HCT116 (cell line): ENCODE data around the gene GRID2IP. TPM values are rescaled to one million over a fixed set of nuclear protein-coding genes. Genes with fewer than 3 reads are reported as not detected.

Experiments
- ATAC-seq: fragments of 200-7000 bp; cut with Tn5 transposase; 2 replicates; pipeline ENCODE4 v1.9.1; 2020; ENCODE audit warnings: mild to moderate bottlenecking, moderate library complexity
- BruUV-seq: library from RNA; stranded (reverse); fragments of 400-500 nt; replicated peaks from 2 replicates; lab custom pipeline; 2021; lab: Mats Ljungman, UMichigan
- CTCF ChIA-PET: fragments of 300-600 bp; sonication (Branson Sonifier 250); formaldehyde crosslinking; loops from one replicate; lab custom pipeline; 2021; ENCODE audit warnings: antibody characterized with exemption; lab: Charles Lee
- POLR2A ChIA-PET: fragments of 300-600, 350-600 bp; sonication (Branson Sonifier 250); formaldehyde crosslinking; loops from one replicate; lab custom pipeline; 2021; ENCODE audit warnings: antibody characterized with exemption; lab: Charles Lee
- RAD21 ChIA-PET, 2 experiments: fragments of 300-600 bp; sonication (Branson Sonifier 250); formaldehyde crosslinking; loops; one replicate each; lab custom pipeline; 2023; ENCODE audit warnings: low total read pairs in 2 of 2; ENCODE audit not compliant: uncharacterized antibody in 2 of 2, unreplicated experiment in 2 of 2, low non-redundant PET in 1 of 2; lab: Charles Lee
- DNase-seq: peaks from one replicate; pipeline ENCODE4 v3.0.0-alpha.2; 2010; ENCODE audit warnings: low read depth, low spot score
- H2AFZ ChIP-seq: fragments of 200-600 bp; shearing (Covaris generic), sonication (generic); 2 replicates; pipeline ENCODE4 v1.6.1; 2017; ENCODE audit warnings: low read depth, mixed run types, mixed read lengths, antibody characterized with exemption, low read length; ENCODE audit not compliant: poor library complexity, severe bottlenecking
- H3K27ac ChIP-seq: 2 replicates; pipeline ENCODE4 v1.5.1; 2012; ENCODE audit warnings: low read depth, low read length
- H3K27me3 ChIP-seq: fragments of 200-600 bp; sonication (generic); 2 replicates; pipeline ENCODE4 v1.6.1; 2016; ENCODE audit warnings: mixed run types, low read length, mixed read lengths; ENCODE audit not compliant: insufficient read depth
- H3K36me3 ChIP-seq, 2 experiments: fragments of 200-500 bp in 1 of 2; fragments of 200-600 bp in 1 of 2; sonication (Bioruptor generic) in 1 of 2; sonication (generic) in 1 of 2; 2 replicates each; pipeline versions ENCODE4 v1.5.1 to v1.6.1; 2014 to 2016; ENCODE audit warnings: low read length in 2 of 2, inconsistent platforms in 1 of 2, mixed read lengths in 1 of 2, mixed run types in 1 of 2; ENCODE audit not compliant: insufficient read depth in 2 of 2, control insufficient read depth in 1 of 2
- H3K4me1 ChIP-seq, 2 experiments: fragments of 200-600 bp in 1 of 2; sonication (generic) in 1 of 2; 2 replicates each; pipeline versions ENCODE4 v1.5.1 to v1.6.1; 2012 to 2017; ENCODE audit warnings: low read length in 2 of 2, inconsistent platforms in 1 of 2, mild to moderate bottlenecking in 1 of 2, mixed read lengths in 1 of 2, mixed run types in 1 of 2, moderate library complexity in 1 of 2; ENCODE audit not compliant: insufficient read depth in 2 of 2, control insufficient read depth in 1 of 2
- H3K4me2 ChIP-seq: fragments of 200-600 bp; sonication (generic); 2 replicates; pipeline ENCODE4 v1.6.1; 2017; ENCODE audit warnings: mixed run types, low read length, mixed read lengths
- H3K4me3 ChIP-seq, 2 experiments: fragments of 200-600 bp in 1 of 2; sonication (generic) in 1 of 2; replicated peaks in 1 of 2; 2 replicates each; pipeline ENCODE4 v1.5.1; 2011 to 2016; ENCODE audit warnings: low read length in 2 of 2, control low read depth in 1 of 2, low read depth in 1 of 2, mild to moderate bottlenecking in 1 of 2, mixed read lengths in 1 of 2, mixed run types in 1 of 2
- H3K79me2 ChIP-seq: fragments of 200-600 bp; sonication (generic); 2 replicates; pipeline ENCODE4 v1.6.1; 2017; ENCODE audit warnings: mild to moderate bottlenecking, mixed run types, low read length, moderate library complexity, mixed read lengths; ENCODE audit not compliant: insufficient read depth
- H3K9ac ChIP-seq: fragments of 200-600 bp; sonication (generic); 2 replicates; pipeline ENCODE4 v1.6.1; 2016; ENCODE audit warnings: low read length, mixed read lengths
- H3K9me2 ChIP-seq: fragments of 200-600 bp; sonication (generic), shearing (Covaris generic); 2 replicates; pipeline ENCODE4 v1.6.1; 2017; ENCODE audit warnings: mixed run types, mild to moderate bottlenecking, moderate library complexity; ENCODE audit not compliant: insufficient read depth
- H3K9me3 ChIP-seq, 2 experiments: fragments of 200-500 bp in 1 of 2; fragments of 200-600 bp in 1 of 2; sonication (Bioruptor generic) in 1 of 2; sonication (generic) in 1 of 2; 2 replicates each; pipeline ENCODE4 v1.6.1; 2014 to 2017; ENCODE audit warnings: low read length in 2 of 2, mixed read lengths in 2 of 2, inconsistent platforms in 1 of 2, low read depth in 1 of 2, mild to moderate bottlenecking in 1 of 2, mixed run types in 1 of 2, moderate library complexity in 1 of 2; ENCODE audit not compliant: control insufficient read depth in 1 of 2, insufficient read depth in 1 of 2
- H4K20me1 ChIP-seq: fragments of 200-600 bp; sonication (generic), shearing (Covaris generic); 2 replicates; pipeline ENCODE4 v1.6.1; 2017; ENCODE audit warnings: mixed run types, mild to moderate bottlenecking, moderate library complexity; ENCODE audit not compliant: insufficient read depth
- CEBPB ChIP-seq: IDR thresholded peaks from 2 replicates; pipeline ENCODE4 v1.6.1; 2012; ENCODE audit warnings: low read depth
- CTCF ChIP-seq, 3 experiments: fragments of 200-600 bp in 1 of 3; sonication (generic) in 1 of 3; IDR thresholded peaks in 2 of 3; conservative IDR thresholded peaks in 1 of 3; 2 replicates each; pipeline ENCODE4 v1.5.1; 2012 to 2017; ENCODE audit warnings: low read depth in 2 of 3, low read length in 2 of 3, antibody characterized with exemption in 1 of 3, borderline replicate concordance in 1 of 3, control low read depth in 1 of 3, mild to moderate bottlenecking in 1 of 3, mixed read lengths in 1 of 3, mixed run types in 1 of 3, moderate library complexity in 1 of 3; ENCODE audit not compliant: insufficient read depth in 1 of 3
- EZH2 ChIP-seq: fragments of 200-600 bp; sonication (generic); IDR thresholded peaks from 2 replicates; pipeline ENCODE4 v1.6.1; 2017; ENCODE audit warnings: antibody characterized with exemption, mixed run types
- FOSL1 ChIP-seq: IDR thresholded peaks from 2 replicates; pipeline ENCODE4 v1.6.1; 2012; ENCODE audit warnings: low read depth
- RAD21 ChIP-seq: IDR thresholded peaks from 2 replicates; pipeline ENCODE4 v1.6.1; 2012; ENCODE audit warnings: low read depth, mild to moderate bottlenecking
- SP1 ChIP-seq: IDR thresholded peaks from 2 replicates; pipeline ENCODE4 v1.6.1; 2012; ENCODE audit warnings: low read depth
- SRF ChIP-seq: IDR thresholded peaks from 2 replicates; pipeline ENCODE4 v1.6.1; 2012; ENCODE audit warnings: low read depth
- ZFX ChIP-seq: fragments of 450-650 bp; IDR thresholded peaks from 2 replicates; pipeline ENCODE4 v1.6.1; 2017
- ZNF274 ChIP-seq: fragments of 200-500 bp; sonication (Bioruptor generic); IDR thresholded peaks from 2 replicates; pipeline ENCODE4 v1.6.1; 2014; ENCODE audit warnings: mild to moderate bottlenecking, low read depth, low read length, inconsistent platforms
- intact Hi-C: fragments of 100-400 bp; cut with micrococcal nuclease; formaldehyde crosslinking; loops from 2 replicates; pipeline ENCODE4 v1.10.0; 2022
- total RNA-seq: library from RNA; stranded (reverse); gene quantifications from one replicate; pipeline ENCODE4 v1.2.1, GENCODE V29; 2021; ENCODE audit not compliant: unreplicated experiment

The GRID2IP gene
- total RNA-seq, 1 experiment from 2014 or later: 3.2 TPM

GRCh38 chr7:6529643-6530042 lies 21.6 kb downstream of the GRID2IP start (continued):
- no peak for TF ChIP-seq SP1
- TF ChIP-seq, all 23 proteins: peak for 0

GRCh38 chr7:6528401-6529130 lies 22.7 kb downstream of the GRID2IP start:
- ATAC-seq (no peak), DNase-seq (no peak)
- Histone ChIP-seq H3K27ac (no peak overlapping the region), H3K4me1 (peaks cover 0 to 15% of the 10 kb centered on the region in 2 experiments; a peak in 1 of 4 replicates), H3K9me2 (no peaks in the 10 kb centered on the region), H3K36me3 (no peaks in the 10 kb centered on the region), H4K20me1 (no peaks in the 10 kb centered on the region), H2AFZ (no peak overlapping the region), H3K9ac (no peak overlapping the region), H3K27me3 (no peaks in the 10 kb centered on the region), H3K4me3 (no peak overlapping the region), H3K9me3 (no peaks in the 10 kb centered on the region), H3K4me2 (no peak overlapping the region), H3K79me2 (no peaks in the 10 kb centered on the region)
- CTCF ChIA-PET: no interaction called here
- TF ChIP-seq ZFX (no peak), SP1 (no peak), FOSL1 (no peak), SRF (no peak), RAD21 (no peak), EZH2 (no peak), ZNF274 (no peak), CTCF (IDR thresholded peaks at IDR 0.05 in 2 of 3, conservative IDR thresholded peaks at IDR 0.05 in 1 of 3; ENCODE audit: borderline replicate concordance in 1 of 3, insufficient read depth in 1 of 3, low read depth in 2 of 3, low read length in 2 of 3) (no peak), CEBPB (no peak)
- intact Hi-C loops: no loop called here
- RAD21 ChIA-PET: interaction anchor here in 1 of 2 experiments (0.7 kb wide), 1 partner anchor 14 kb away, joined by 3 read pairs; no protein-coding TSS in a partner anchor
- BruUV-seq: no TSS peak
- POLR2A ChIA-PET: no interaction called here
